Esophagus muscularis mucosa (tissue), 4 donors: ENCODE data around the gene ADGRA1. TPM values are rescaled to one million over a fixed set of nuclear protein-coding genes. Genes with fewer than 3 reads are reported as not detected.

Source experiments
- DNase-seq: peaks from one replicate; pipeline ENCODE4 v3.0.0-alpha.2; 2017; ENCODE audit errors: extremely low spot score
- H3K27ac ChIP-seq, 4 donors: fragments of 200-600 bp; sonication (generic); replicated peaks in 1 of 4; 1 replicate in 3 of 4; 2 replicates in 1 of 4; pipeline ENCODE4 v1.5.1; 2016 to 2019; ENCODE audit warnings: mild to moderate bottlenecking in 1 of 4
- H3K27me3 ChIP-seq, 4 donors: fragments of 200-600 bp; sonication (generic); one replicate each; pipeline versions ENCODE4 v1.5.1 to v1.6.0; 2016 to 2019
- H3K36me3 ChIP-seq, 4 donors: fragments of 200-600 bp; sonication (generic); one replicate each; pipeline ENCODE4 v1.5.1; 2016 to 2019
- H3K4me1 ChIP-seq, 4 donors: fragments of 200-600 bp; sonication (generic); one replicate each; pipeline ENCODE4 v1.5.1; 2016 to 2019
- H3K4me3 ChIP-seq, 4 donors: fragments of 200-600 bp; sonication (generic); 1 replicate in 2 of 4; 2 replicates in 2 of 4; pipeline ENCODE4 v1.5.1; 2016 to 2019; ENCODE audit warnings: mild to moderate bottlenecking in 4 of 4, moderate library complexity in 1 of 4
- H3K9me3 ChIP-seq, 4 donors: fragments of 200-600 bp; sonication (generic); 1 replicate in 3 of 4; 2 replicates in 1 of 4; pipeline ENCODE4 v1.5.1; 2016 to 2019
- CTCF ChIP-seq, 3 experiments: fragments of 200-600 bp in 2 of 3; fragments of 450-650 bp in 1 of 3; sonication (generic) in 2 of 3; IDR thresholded peaks; one replicate each; pipeline ENCODE4 v1.5.1; 2017 to 2019; ENCODE audit warnings: antibody characterized with exemption in 3 of 3, mild to moderate bottlenecking in 2 of 3, moderate library complexity in 1 of 3
- EP300 ChIP-seq: sonication (generic); formaldehyde crosslinking; IDR thresholded peaks from one replicate; pipeline ENCODE4 v1.6.1; 2017; ENCODE audit warnings: antibody characterized with exemption
- POLR2A ChIP-seq: fragments of 450-650 bp; IDR thresholded peaks from one replicate; pipeline ENCODE4 v1.6.1; 2017; ENCODE audit warnings: antibody characterized with exemption, moderate library complexity, mild to moderate bottlenecking, low read depth
- POLR2AphosphoS5 ChIP-seq, 2 donors: sonication (generic); formaldehyde crosslinking; IDR thresholded peaks; one replicate each; pipeline ENCODE4 v1.6.1; 2017; ENCODE audit warnings: antibody characterized with exemption in 2 of 2
- WGBS: methylation state at CpG from one replicate; pipeline ENCODE4 v1.1.5; 2018; 5-methylcytosine and 5-hydroxymethylcytosine counted together
- intact Hi-C: fragments of 100-400 bp; cut with DNase I; formaldehyde crosslinking; loops from one replicate; pipeline ENCODE4 v1.15.1; 2023
- total RNA-seq, 4 donors: library from RNA; depleted of rRNA; stranded (reverse); fragments of >200 nt; gene quantifications; one replicate each; pipeline versions ENCODE4 v1.1.0 to v1.2.1, GENCODE V29; 2016

ADGRA1 gene
- total RNA-seq, 4 donors from 2014 or later, result under 0.01 to 0.06 TPM; not detected in 2

GRCh38 chr10:133044401-133044811, 43.3 kb upstream of the ADGRA1 start:
- WGBS, result 53% methylated on average over 16 of the region's 19 CpGs
- Histone ChIP-seq H3K36me3 (no peaks in the 10 kb centered on the region), H3K27ac (no peak overlapping the region), H3K27me3 (peaks cover 0 to 94% (median 4%) of the 10 kb centered on the region in 4 donors), H3K9me3 (no peaks in the 10 kb centered on the region), H3K4me3 (peak overlapping the region in 1 of 4 donors; percentile 14), H3K4me1 (no peaks in the 10 kb centered on the region)
- TF ChIP-seq POLR2AphosphoS5 (IDR thresholded peaks at IDR 0.05) (no peak), POLR2A (no peak), EP300 (no peak), CTCF (IDR thresholded peaks at IDR 0.05) (no peak)
- intact Hi-C loops, result no loop called here
- no peak for DNase-seq

GRCh38 chr10:133045556-133046389, 42.0 kb upstream of the ADGRA1 start:
- H3K27me3 ChIP-seq, result peaks cover 0 to 94% (median 0%) of the 10 kb centered on the region in 4 donors
- H3K9me3 ChIP-seq, result no peaks in the 10 kb centered on the region
- H3K36me3 ChIP-seq, result no peaks in the 10 kb centered on the region
- H3K4me3 ChIP-seq, result no peak overlapping the region
- DNase-seq, result no peak
- H3K4me1 ChIP-seq, result no peaks in the 10 kb centered on the region
- WGBS, result 82% methylated on average over 24 of the region's 26 CpGs
- no peak overlapping the region for H3K27ac ChIP-seq
- intact Hi-C loops, result no loop called here
- no peak for TF ChIP-seq EP300
- no peak for TF ChIP-seq POLR2AphosphoS5 (IDR thresholded peaks at IDR 0.05)
- no peak for TF ChIP-seq POLR2A
- no peak for TF ChIP-seq CTCF (IDR thresholded peaks at IDR 0.05)

GRCh38 chr10:133046390-133046765, 41.3 kb upstream of the ADGRA1 start:
- no peak for DNase-seq
- no peak overlapping the region for H3K4me3 ChIP-seq
- H3K27me3 ChIP-seq, result peaks cover 0 to 90% (median 0%) of the 10 kb centered on the region in 4 donors
- no peak overlapping the region for H3K27ac ChIP-seq
- no peaks in the 10 kb centered on the region for H3K36me3 ChIP-seq
- H3K4me1 ChIP-seq, result no peaks in the 10 kb centered on the region
- intact Hi-C loops, result no loop called here
- TF ChIP-seq POLR2AphosphoS5 (IDR thresholded peaks at IDR 0.05) (no peak), EP300 (no peak), POLR2A (no peak)
- WGBS, result 87% methylated on average over 8 of the region's 14 CpGs
- H3K9me3 ChIP-seq, result no peaks in the 10 kb centered on the region

GRCh38 chr10:133047526-133048123, 40.1 kb upstream of the ADGRA1 start:
- Histone ChIP-seq H3K9me3 (no peaks in the 10 kb centered on the region), H3K36me3 (no peaks in the 10 kb centered on the region), H3K27me3 (peaks cover 0 to 86% (median 0%) of the 10 kb centered on the region in 4 donors), H3K27ac (no peak overlapping the region), H3K4me3 (no peak overlapping the region), H3K4me1 (no peaks in the 10 kb centered on the region)
- no peak for DNase-seq
- no peak for TF ChIP-seq CTCF (IDR thresholded peaks at IDR 0.05)
- no peak for TF ChIP-seq POLR2AphosphoS5 (IDR thresholded peaks at IDR 0.05)
- TF ChIP-seq POLR2A, result no peak
- TF ChIP-seq EP300, result no peak
- intact Hi-C loops, result no loop called here
- 80% methylated on average over 30 of the region's 42 CpGs for WGBS

GRCh38 chr10:133048266-133048665, 39.5 kb upstream of the ADGRA1 start:
- no peak for TF ChIP-seq POLR2A
- no peak for TF ChIP-seq EP300
- H3K9me3 ChIP-seq, result no peaks in the 10 kb centered on the region
- no peaks in the 10 kb centered on the region for H3K4me1 ChIP-seq
- H3K36me3 ChIP-seq, result no peaks in the 10 kb centered on the region
- H3K4me3 ChIP-seq, result no peak overlapping the region
- no peak for DNase-seq
- intact Hi-C loops, result no loop called here
- H3K27me3 ChIP-seq, result peaks cover 0 to 86% (median 0%) of the 10 kb centered on the region in 4 donors
- no peak overlapping the region for H3K27ac ChIP-seq
- 69% methylated on average over 13 of the region's 13 CpGs for WGBS
